HepG2 (cell line): ENCODE data around the gene OR6B2. TPM values are rescaled to one million over a fixed set of nuclear protein-coding genes. Genes with fewer than 3 reads are reported as not detected.

Source experiments
- BRD4 ChIP-seq: sonication (generic); formaldehyde crosslinking; IDR thresholded peaks from 2 replicates; pipeline ENCODE4 v1.4.0; 2020; ENCODE audit warnings: missing genetic modification reagents
- CREBL2 ChIP-seq: sonication (generic); formaldehyde crosslinking; IDR thresholded peaks from 2 replicates; pipeline ENCODE4 v1.8.1; 2023; ENCODE audit warnings: missing genetic modification reagents, mild to moderate bottlenecking, borderline replicate concordance
- ETV6 ChIP-seq: sonication (generic); formaldehyde crosslinking; conservative IDR thresholded peaks from 2 replicates; pipeline ENCODE4 v1.4.0; 2020; ENCODE audit warnings: missing genetic modification reagents
- GABPB1 ChIP-seq: IDR thresholded peaks from 2 replicates; pipeline ENCODE4 v1.6.1; 2016; ENCODE audit warnings: mild to moderate bottlenecking, missing genetic modification reagents, moderate library complexity, missing compliant biosample characterization
- JUND ChIP-seq: sonication (generic); formaldehyde crosslinking; IDR thresholded peaks from 2 replicates; pipeline ENCODE4 v1.8.0; 2022; ENCODE audit warnings: mild to moderate bottlenecking, missing genetic modification reagents
- KMT2A ChIP-seq: sonication (generic); formaldehyde crosslinking; IDR thresholded peaks from 2 replicates; pipeline ENCODE4 v1.4.0; 2020; ENCODE audit warnings: missing genetic modification reagents
- NAIF1 ChIP-seq: sonication (generic); formaldehyde crosslinking; IDR thresholded peaks from 2 replicates; pipeline ENCODE4 v1.5.0; 2020; ENCODE audit warnings: mild to moderate bottlenecking, missing genetic modification reagents, borderline replicate concordance
- NKX3-1 ChIP-seq: sonication (generic); formaldehyde crosslinking; IDR thresholded peaks from 2 replicates; pipeline ENCODE4 v1.5.0; 2020; ENCODE audit warnings: missing genetic modification reagents
- NR2F1 ChIP-seq, 2 experiments: fragments of 450-650 bp in 1 of 2; formaldehyde crosslinking in 1 of 2; IDR thresholded peaks; 2 replicates each; pipeline versions ENCODE4 v1.5.0 to v1.6.1; 2016 to 2020; ENCODE audit warnings: mild to moderate bottlenecking in 1 of 2, missing compliant biosample characterization in 1 of 2, missing genetic modification reagents in 1 of 2, moderate library complexity in 1 of 2
- PAX8 ChIP-seq: sonication (generic); formaldehyde crosslinking; IDR thresholded peaks from 2 replicates; pipeline ENCODE4 v1.8.0; 2022; ENCODE audit warnings: mild to moderate bottlenecking, missing genetic modification reagents, borderline replicate concordance
- SIN3B ChIP-seq: fragments of 150-350 bp; IDR thresholded peaks from 2 replicates; pipeline ENCODE4 v1.6.1; 2014; ENCODE audit warnings: low read length
- SP140L ChIP-seq: sonication (generic); formaldehyde crosslinking; IDR thresholded peaks from 2 replicates; pipeline ENCODE4 v1.4.0; 2020; ENCODE audit warnings: missing genetic modification reagents, borderline replicate concordance
- SUZ12 ChIP-seq: fragments of 150-350 bp; IDR thresholded peaks from 2 replicates; pipeline ENCODE4 v1.6.1; 2014; ENCODE audit warnings: low read depth, low read length
- TAF15 ChIP-seq: fragments of 200-400 bp; formaldehyde crosslinking; IDR thresholded peaks from one replicate; pipeline ENCODE4 v1.6.1; 2018; ENCODE audit warnings: mild to moderate bottlenecking, low read depth, low read length; ENCODE audit not compliant: poor library complexity, severe bottlenecking
- TBL1XR1 ChIP-seq: fragments of 150-350 bp; IDR thresholded peaks from 2 replicates; pipeline ENCODE4 v1.6.1; 2014; ENCODE audit warnings: borderline replicate concordance, low read length; ENCODE audit not compliant: partially characterized antibody
- WIZ ChIP-seq: sonication (generic); formaldehyde crosslinking; IDR thresholded peaks from 2 replicates; pipeline ENCODE4 v1.5.1; 2020; ENCODE audit warnings: mild to moderate bottlenecking, missing genetic modification reagents
- ZFAT ChIP-seq: sonication (generic); formaldehyde crosslinking; conservative IDR thresholded peaks from 2 replicates; pipeline ENCODE4 v1.8.1; 2023; ENCODE audit warnings: missing genetic modification reagents, inconsistent platforms
- ZKSCAN8 ChIP-seq: IDR thresholded peaks from 2 replicates; pipeline ENCODE4 v1.6.1; 2016; ENCODE audit warnings: borderline replicate concordance, missing genetic modification reagents, missing compliant biosample characterization
- ZNF101 ChIP-seq: sonication (generic); formaldehyde crosslinking; IDR thresholded peaks from 2 replicates; pipeline ENCODE4 v1.4.0; 2020; ENCODE audit warnings: mild to moderate bottlenecking, low read depth, missing genetic modification reagents, borderline replicate concordance
- ZNF180 ChIP-seq: sonication (generic); formaldehyde crosslinking; IDR thresholded peaks from 2 replicates; pipeline ENCODE4 v1.4.0; 2020; ENCODE audit warnings: low read depth, missing genetic modification reagents, borderline replicate concordance
- ZNF318 ChIP-seq: sonication (generic); formaldehyde crosslinking; IDR thresholded peaks from 2 replicates; pipeline ENCODE4 v1.4.0; 2020; ENCODE audit warnings: mild to moderate bottlenecking, missing genetic modification reagents
- ZNF547 ChIP-seq: sonication (generic); formaldehyde crosslinking; IDR thresholded peaks from 2 replicates; pipeline ENCODE4 v1.5.1; 2020; ENCODE audit warnings: mild to moderate bottlenecking, missing genetic modification reagents
- ZNF552 ChIP-seq: sonication (generic); formaldehyde crosslinking; IDR thresholded peaks from 2 replicates; pipeline ENCODE4 v1.9.0; 2022; ENCODE audit warnings: missing genetic modification reagents, mild to moderate bottlenecking, borderline replicate concordance
- ZNF674 ChIP-seq: sonication (generic); formaldehyde crosslinking; IDR thresholded peaks from 2 replicates; pipeline ENCODE4 v1.5.0; 2020; ENCODE audit warnings: low read depth, mild to moderate bottlenecking, missing genetic modification reagents
- polyA plus RNA-seq, 8 experiments: library from polyadenylated mRNA; depleted of rRNA in 3 of 8; stranded (reverse) in 7 of 8; unstranded in 1 of 8; fragments of >200 nt; fragmentation: Illumina TruSeq in 4 of 8; extraction: Trizol in 4 of 8; gene quantifications; 2 replicates each; pipeline versions ENCODE4 v1.2.1 to v1.2.3, GENCODE V29; 2011 to 2016; ENCODE audit warnings: low read depth in 4 of 8, missing spikeins in 1 of 8, mixed read lengths in 1 of 8; ENCODE audit not compliant: insufficient read depth in 1 of 8
- total RNA-seq, 5 experiments: library from RNA; depleted of rRNA; stranded (reverse); fragments of >200 nt; fragmentation: Illumina TruSeq; extraction: Trizol; gene quantifications; 2 replicates each; pipeline ENCODE4 v1.2.3, GENCODE V29; 2016; ENCODE audit warnings: low read depth in 1 of 5

The OR6B2 gene
- total and polyA plus RNA-seq, 2 of the 13 experiments (the other 11 are each of a cell fraction or from before 2014, with no cell fraction given) = not detected

- TF ChIP-seq ZNF318 (CRISPR knock-in tag) (no peak), KMT2A (CRISPR knock-in tag) (no peak), ETV6 (CRISPR knock-in tag) (no peak), NAIF1 (CRISPR knock-in tag) (no peak), BRD4 (CRISPR knock-in tag) (no peak), JUND (CRISPR knock-in tag) (no peak), ZNF547 (no peak), SUZ12 (no peak), SP140L (CRISPR knock-in tag) (no peak), ZNF101 (CRISPR knock-in tag) (no peak), ZNF552 (CRISPR knock-in tag) (no peak), TAF15 (no peak), CREBL2 (CRISPR knock-in tag) (no peak), SIN3B (0 out of 2 replicates have a peak, but pooled peaks have one; percentile 18), GABPB1 (CRISPR knock-in tag) (no peak), NR2F1 (CRISPR knock-in tag; IDR thresholded peaks at IDR 0.05) (no peak), WIZ (CRISPR knock-in tag) (no peak), ZNF674 (CRISPR knock-in tag) (no peak), NKX3-1 (no peak), ZNF180 (CRISPR knock-in tag) (no peak), TBL1XR1 (no peak), PAX8 (CRISPR knock-in tag) (0 out of 2 replicates have a peak, but pooled peaks have one; percentile 62), ZKSCAN8 (CRISPR knock-in tag) (no peak), ZFAT (no peak)
Observed at GRCh38 chr2:240021488-240022104, 8.6 kb downstream of the OR6B2 start (continued).
